VCaP (cell line): ENCODE measurements around the gene TBCEL.

Experiments used
- H3K27ac ChIP-seq: fragments of 450-650 bp; 2 replicates; pipeline ENCODE4 v1.5.1; 2017
- TF ChIP-seq, protein P1 (sequence below): fragments of 450-650 bp; conservative IDR thresholded peaks from 2 replicates; pipeline ENCODE4 v1.5.1; 2017; ENCODE audit warnings: mild to moderate bottlenecking, moderate library complexity

TBCEL gene

DNA sequence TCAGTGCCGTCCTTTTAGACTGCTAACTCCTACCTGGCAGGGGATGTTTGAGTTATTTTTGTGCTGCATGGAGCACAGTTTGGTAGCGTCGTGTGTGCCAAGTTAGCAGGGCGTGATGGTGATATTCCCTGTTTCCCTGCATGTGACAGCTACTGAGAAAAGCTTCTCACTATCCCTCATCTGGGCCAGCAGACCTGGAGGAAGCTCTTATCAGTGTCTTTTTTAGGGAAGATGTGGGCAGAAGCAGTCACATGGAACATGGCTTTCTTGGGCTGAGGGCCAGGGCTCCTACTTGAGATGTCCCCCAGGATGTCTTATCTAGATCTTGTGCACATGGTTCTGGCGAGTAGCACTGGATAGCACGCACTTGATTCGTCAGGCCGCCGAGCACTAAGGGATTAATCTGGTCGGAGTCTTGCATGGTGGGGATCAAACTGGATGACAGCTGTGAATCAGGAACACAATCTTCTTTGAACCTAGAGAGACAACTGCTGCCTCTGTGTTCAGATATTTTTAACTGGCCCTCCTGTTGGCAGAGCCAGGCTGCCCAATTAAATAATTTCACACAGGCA, 110.9 kb downstream of the TBCEL start:
- no peak overlapping the region for H3K27ac ChIP-seq
- TF ChIP-seq, protein P1, sequence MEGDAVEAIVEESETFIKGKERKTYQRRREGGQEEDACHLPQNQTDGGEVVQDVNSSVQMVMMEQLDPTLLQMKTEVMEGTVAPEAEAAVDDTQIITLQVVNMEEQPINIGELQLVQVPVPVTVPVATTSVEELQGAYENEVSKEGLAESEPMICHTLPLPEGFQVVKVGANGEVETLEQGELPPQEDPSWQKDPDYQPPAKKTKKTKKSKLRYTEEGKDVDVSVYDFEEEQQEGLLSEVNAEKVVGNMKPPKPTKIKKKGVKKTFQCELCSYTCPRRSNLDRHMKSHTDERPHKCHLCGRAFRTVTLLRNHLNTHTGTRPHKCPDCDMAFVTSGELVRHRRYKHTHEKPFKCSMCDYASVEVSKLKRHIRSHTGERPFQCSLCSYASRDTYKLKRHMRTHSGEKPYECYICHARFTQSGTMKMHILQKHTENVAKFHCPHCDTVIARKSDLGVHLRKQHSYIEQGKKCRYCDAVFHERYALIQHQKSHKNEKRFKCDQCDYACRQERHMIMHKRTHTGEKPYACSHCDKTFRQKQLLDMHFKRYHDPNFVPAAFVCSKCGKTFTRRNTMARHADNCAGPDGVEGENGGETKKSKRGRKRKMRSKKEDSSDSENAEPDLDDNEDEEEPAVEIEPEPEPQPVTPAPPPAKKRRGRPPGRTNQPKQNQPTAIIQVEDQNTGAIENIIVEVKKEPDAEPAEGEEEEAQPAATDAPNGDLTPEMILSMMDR, result no peak

DNA sequence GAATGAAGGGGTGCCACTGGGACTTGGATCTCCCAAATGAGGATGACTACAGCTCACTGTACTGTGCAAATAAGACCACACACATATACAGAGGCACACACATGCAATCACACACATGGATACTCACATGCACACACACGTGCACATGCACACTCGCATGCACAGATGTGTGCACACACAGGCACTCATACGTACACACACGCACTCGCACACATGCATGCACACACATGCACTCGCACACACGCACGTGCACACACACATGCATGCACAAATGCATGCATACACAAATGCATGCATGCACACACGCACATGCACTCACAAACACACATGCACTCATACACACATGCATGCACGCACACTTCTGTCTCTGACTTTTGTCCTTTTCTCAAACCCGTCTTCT, 113.1 kb downstream of the TBCEL start:
- TF ChIP-seq, protein P1, result no peak
- no peak overlapping the region for H3K27ac ChIP-seq

DNA sequence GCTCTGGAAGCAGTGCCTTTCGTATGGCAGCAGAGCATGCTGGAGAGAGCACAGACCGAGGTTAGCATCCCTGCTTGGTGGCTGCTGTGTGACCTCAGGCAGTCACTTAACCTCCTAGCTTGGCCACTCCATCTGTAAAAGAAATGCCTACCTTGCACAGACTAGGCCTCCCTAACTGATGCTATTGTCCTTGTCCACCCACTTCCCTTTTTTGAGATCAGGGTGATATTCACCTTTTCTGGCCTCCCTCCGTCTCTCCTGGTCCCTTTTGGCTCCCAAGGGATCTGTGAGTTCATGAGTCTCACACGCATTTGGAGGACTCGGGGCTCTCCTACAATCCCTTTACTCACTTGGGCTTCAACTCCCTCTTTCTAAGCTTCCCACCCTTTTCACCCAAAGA, 114.4 kb downstream of the TBCEL start:
- H3K27ac ChIP-seq, result no peak overlapping the region
- TF ChIP-seq, protein P1, result no peak

DNA sequence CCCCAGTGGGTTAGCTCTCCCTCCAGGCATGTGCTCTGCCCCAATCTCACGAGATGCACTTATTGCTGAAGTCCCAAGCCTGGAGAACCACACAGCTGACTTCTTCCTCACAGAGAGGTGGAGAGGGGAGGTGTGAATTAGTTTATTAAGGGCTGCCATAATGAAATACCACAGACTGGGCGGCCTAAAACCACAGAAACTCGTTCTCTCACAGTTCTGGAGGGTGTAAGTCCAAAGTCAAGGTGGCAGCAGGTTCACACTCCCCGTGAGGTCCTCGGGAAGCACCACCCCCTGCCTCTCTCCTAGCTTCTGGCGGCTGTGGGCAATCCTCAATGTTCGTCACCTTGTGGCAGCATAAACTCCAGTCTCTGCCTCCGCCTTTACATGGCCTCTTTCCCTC, 116.5 kb downstream of the TBCEL start:
- no peak overlapping the region for H3K27ac ChIP-seq
- TF ChIP-seq, protein P1, result no peak
